Duodenal mucosa (tissue), 2 donors: ENCODE measurements around the gene FCMR.

Experiments
- H3K27ac ChIP-seq: one replicate; pipeline ENCODE4 v1.7.0; 2013; ENCODE audit warnings: low read depth, low read length
- H3K27me3 ChIP-seq, 2 donors: one replicate each; pipeline ENCODE4 v1.7.0; 2013; ENCODE audit warnings: low read length in 2 of 2, control low read depth in 1 of 2; ENCODE audit not compliant: insufficient read depth in 2 of 2, control insufficient read depth in 1 of 2
- H3K36me3 ChIP-seq, 2 donors: one replicate each; pipeline ENCODE4 v1.7.0; 2013; ENCODE audit warnings: low read length in 2 of 2, control low read depth in 1 of 2; ENCODE audit not compliant: insufficient read depth in 2 of 2, control insufficient read depth in 1 of 2
- H3K4me1 ChIP-seq, 2 donors: one replicate each; pipeline ENCODE4 v1.7.0; 2013; ENCODE audit warnings: low read length in 2 of 2, control low read depth in 1 of 2; ENCODE audit not compliant: insufficient read depth in 2 of 2, control insufficient read depth in 1 of 2
- H3K4me3 ChIP-seq, 2 donors: one replicate each; pipeline ENCODE4 v1.7.0; 2013; ENCODE audit warnings: low read length in 2 of 2, low read depth in 1 of 2
- H3K9ac ChIP-seq, 2 donors: one replicate each; pipeline ENCODE4 v1.7.0; 2013; ENCODE audit warnings: low read length in 2 of 2, low read depth in 1 of 2
- H3K9me3 ChIP-seq, 2 donors: one replicate each; pipeline ENCODE4 v1.7.0; 2013; ENCODE audit warnings: low read length in 2 of 2, control low read depth in 1 of 2; ENCODE audit not compliant: control insufficient read depth in 1 of 2

The FCMR gene, protein sequence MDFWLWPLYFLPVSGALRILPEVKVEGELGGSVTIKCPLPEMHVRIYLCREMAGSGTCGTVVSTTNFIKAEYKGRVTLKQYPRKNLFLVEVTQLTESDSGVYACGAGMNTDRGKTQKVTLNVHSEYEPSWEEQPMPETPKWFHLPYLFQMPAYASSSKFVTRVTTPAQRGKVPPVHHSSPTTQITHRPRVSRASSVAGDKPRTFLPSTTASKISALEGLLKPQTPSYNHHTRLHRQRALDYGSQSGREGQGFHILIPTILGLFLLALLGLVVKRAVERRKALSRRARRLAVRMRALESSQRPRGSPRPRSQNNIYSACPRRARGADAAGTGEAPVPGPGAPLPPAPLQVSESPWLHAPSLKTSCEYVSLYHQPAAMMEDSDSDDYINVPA

GRCh38 chr1:206921772-206922265 lies at the start of gene FCMR:
Gene FCMR, minus strand, starts transcription at chr1:206921941. Its CDS starts 87 bp downstream, at chr1:206921854.
- Histone ChIP-seq H3K27me3 (no peaks in the 10 kb centered on the region), H3K9me3 (no peaks in the 10 kb centered on the region), H3K4me1 (peaks cover 22 to 43% of the 10 kb centered on the region in 2 donors), H3K9ac (peak within 1 kb of the TSS; percentile 49 to 60), H3K36me3 (no peaks in the 10 kb centered on the region), H3K4me3 (peak within 1 kb of the TSS; percentile 46 to 49), H3K27ac (peak within 1 kb of the TSS; percentile 49)

GRCh38 chr1:206971029-206971655 lies 49.4 kb upstream of the FCMR start:
- Histone ChIP-seq H3K27me3 (no peaks in the 10 kb centered on the region), H3K4me3 (peak overlapping the region in 1 of 2 donors; percentile 31), H3K9me3 (no peaks in the 10 kb centered on the region), H3K27ac (peak overlapping the region; percentile 32), H3K36me3 (no peaks in the 10 kb centered on the region), H3K9ac (no peak overlapping the region), H3K4me1 (peaks cover 82 to 87% of the 10 kb centered on the region in 2 donors)

- Histone ChIP-seq H3K4me3 (peak within 1 kb of the TSS in 1 of 2 donors; percentile 31), H3K36me3 (no peaks in the 10 kb centered on the region), H3K4me1 (peaks cover 83 to 89% of the 10 kb centered on the region in 2 donors), H3K27me3 (no peaks in the 10 kb centered on the region), H3K9ac (peak within 1 kb of the TSS in 1 of 2 donors; percentile 22), H3K9me3 (no peaks in the 10 kb centered on the region), H3K27ac (peak within 1 kb of the TSS; percentile 76)
Measured at GRCh38 chr1:206970446-206970845, 48.7 kb upstream of the FCMR start, which contains the start of gene FCAMR. Gene FCAMR, minus strand, starts transcription at chr1:206970460. Its CDS starts 335 bp downstream, at chr1:206970125.

GRCh38 chr1:206969090-206969489 lies 47.3 kb upstream of the FCMR start:
- peak overlapping the region; percentile 76 for H3K27ac ChIP-seq

DNA sequence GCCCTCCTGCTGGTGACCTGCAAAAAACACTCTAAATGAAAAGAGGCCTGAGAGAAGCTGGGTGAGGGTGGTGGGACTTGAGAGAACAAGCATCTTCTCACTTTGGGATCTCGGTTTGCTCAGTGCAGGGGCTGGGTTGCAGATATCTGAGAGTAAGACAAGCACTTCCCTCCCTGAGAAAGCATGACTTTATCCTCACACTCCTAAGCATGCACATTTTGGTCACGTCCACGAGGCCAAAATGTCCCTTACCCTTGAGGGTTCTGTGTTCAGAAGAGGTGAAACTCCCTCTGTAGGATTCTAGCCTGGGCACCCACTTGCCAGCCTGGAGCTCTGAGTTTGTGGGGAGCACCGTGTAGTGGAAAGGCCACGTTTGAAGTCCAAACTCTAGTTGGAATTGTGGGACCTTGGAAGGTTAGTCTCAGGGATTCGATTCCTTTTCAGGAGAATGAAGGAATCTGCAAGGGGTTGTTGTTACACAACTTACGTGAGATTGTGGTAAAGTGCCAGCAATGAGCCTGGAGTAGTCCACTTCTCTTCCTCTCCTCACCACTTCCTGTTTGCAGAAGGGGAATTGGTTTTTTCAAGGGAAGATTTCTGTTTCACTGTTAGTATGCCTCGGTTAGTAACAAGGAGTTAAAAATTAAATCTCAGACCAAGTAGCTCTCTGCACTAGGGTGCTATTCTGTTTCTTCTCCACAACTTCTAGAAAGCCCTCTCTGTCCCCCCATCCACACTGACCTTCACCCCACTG lies 45.5 kb upstream of the FCMR start:
- peak overlapping the region; percentile 26 for H3K27ac ChIP-seq
- H3K4me3 ChIP-seq, result no peak overlapping the region
- H3K9ac ChIP-seq, result peak overlapping the region; percentile 6 to 15
- H3K27me3 ChIP-seq, result no peaks in the 10 kb centered on the region
- no peaks in the 10 kb centered on the region for H3K36me3 ChIP-seq
- H3K4me1 ChIP-seq, result peaks cover 76 to 84% of the 10 kb centered on the region in 2 donors
- H3K9me3 ChIP-seq, result no peaks in the 10 kb centered on the region

More at GRCh38 chr1:206969090-206969489, 47.3 kb upstream of the FCMR start:
- peaks cover 79 to 87% of the 10 kb centered on the region in 2 donors for H3K4me1 ChIP-seq
- no peaks in the 10 kb centered on the region for H3K9me3 ChIP-seq
- H3K9ac ChIP-seq, result no peak overlapping the region
- H3K36me3 ChIP-seq, result no peaks in the 10 kb centered on the region
- no peaks in the 10 kb centered on the region for H3K27me3 ChIP-seq
- H3K4me3 ChIP-seq, result peak overlapping the region in 1 of 2 donors; percentile 8

- Histone ChIP-seq H3K4me1 (peaks cover 67 to 71% of the 10 kb centered on the region in 2 donors), H3K9ac (no peak overlapping the region), H3K36me3 (no peaks in the 10 kb centered on the region), H3K27ac (no peak overlapping the region), H3K9me3 (no peaks in the 10 kb centered on the region), H3K27me3 (no peaks in the 10 kb centered on the region), H3K4me3 (no peak overlapping the region)
Measured at GRCh38 chr1:206965781-206966180, 44.0 kb upstream of the FCMR start.

DNA sequence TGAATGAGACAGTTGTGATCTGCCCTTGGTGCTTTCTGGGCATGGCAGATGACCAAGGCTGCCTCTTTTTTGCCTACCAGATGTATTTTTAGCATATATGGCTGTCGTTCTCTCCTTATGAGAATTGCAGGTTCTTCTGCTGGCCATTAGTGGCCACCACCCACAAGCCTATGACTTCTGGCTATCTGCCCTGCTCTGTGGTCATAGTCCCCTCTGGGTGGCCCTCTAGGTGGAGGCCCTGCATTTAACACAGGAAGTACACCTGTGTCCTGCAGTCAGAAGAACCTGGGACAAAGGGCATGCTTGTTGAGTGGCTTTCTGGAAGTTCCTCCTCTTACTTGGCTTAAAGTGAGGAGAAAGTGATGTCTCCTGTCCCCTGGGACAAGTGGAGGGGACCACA lies 42.0 kb upstream of the FCMR start:
- H3K9ac ChIP-seq, result no peak overlapping the region
- H3K27ac ChIP-seq, result no peak overlapping the region
- H3K36me3 ChIP-seq, result no peaks in the 10 kb centered on the region
- H3K4me1 ChIP-seq, result peaks cover 48 to 53% of the 10 kb centered on the region in 2 donors
- H3K4me3 ChIP-seq, result no peak overlapping the region
- no peaks in the 10 kb centered on the region for H3K27me3 ChIP-seq
- H3K9me3 ChIP-seq, result no peaks in the 10 kb centered on the region

GRCh38 chr1:206963119-206963712 lies 41.5 kb upstream of the FCMR start:
- no peak overlapping the region for H3K27ac ChIP-seq
- H3K4me3 ChIP-seq, result no peak overlapping the region
- no peak overlapping the region for H3K9ac ChIP-seq
- no peaks in the 10 kb centered on the region for H3K36me3 ChIP-seq
- H3K4me1 ChIP-seq, result peaks cover 46 to 52% of the 10 kb centered on the region in 2 donors
- H3K9me3 ChIP-seq, result no peaks in the 10 kb centered on the region
- no peaks in the 10 kb centered on the region for H3K27me3 ChIP-seq

DNA sequence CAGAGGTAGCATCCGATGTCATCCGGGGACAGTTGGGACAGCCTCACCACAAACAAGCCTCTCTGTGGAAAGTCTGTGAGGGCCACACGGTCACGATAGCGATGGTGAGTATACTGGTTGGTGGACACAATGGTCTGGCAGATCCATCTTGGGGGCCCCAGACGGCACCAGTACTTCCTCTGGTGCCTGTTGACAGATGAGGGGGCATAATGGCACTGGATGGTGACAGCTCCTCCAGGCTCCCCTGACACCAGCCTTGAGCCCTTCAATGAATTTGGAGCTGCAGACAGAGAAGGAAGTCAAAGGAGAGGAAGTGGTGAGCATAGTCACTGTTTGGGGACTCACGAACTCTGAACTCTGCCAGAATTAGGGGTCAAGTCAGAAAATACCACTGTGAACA lies 40.5 kb upstream of the FCMR start:
- Histone ChIP-seq H3K4me3 (no peak overlapping the region), H3K27ac (no peak overlapping the region), H3K9me3 (no peaks in the 10 kb centered on the region), H3K36me3 (no peaks in the 10 kb centered on the region), H3K4me1 (peaks cover 45 to 52% of the 10 kb centered on the region in 2 donors), H3K27me3 (no peaks in the 10 kb centered on the region), H3K9ac (no peak overlapping the region)
